Natural killer cell (primary cell): ENCODE data around the gene MC2R. TPM values are rescaled to one million over a fixed set of nuclear protein-coding genes. Genes with fewer than 3 reads are reported as not detected.
"Not testable (repeated sequence)": the region's sequence is repeated elsewhere in the genome, so short reads cannot be mapped to it uniquely, and the experiment has no call there.

ENCODE experiments used
- ATAC-seq, 3 donors: fragments of 150-1000 bp in 2 of 3; fragments of 200-7000 bp in 1 of 3; cut with Tn5 transposase; 1 replicate in 1 of 3; 2 replicates in 2 of 3; pipeline ENCODE4 v1.10.0; 2021; ENCODE audit warnings: mild to moderate bottlenecking in 2 of 3, moderate library complexity in 2 of 3
- DNase-seq, 2 donors: peaks; one replicate each; pipeline versions ENCODE4 v3.0.0 to v3.0.0-alpha.2; 2013 to 2021; ENCODE audit warnings: mixed read lengths in 1 of 2
- H3K27ac ChIP-seq: one replicate; pipeline ENCODE4 v1.5.1; 2013; ENCODE audit warnings: mild to moderate bottlenecking, low read length
- H3K27me3 ChIP-seq: one replicate; pipeline ENCODE4 v1.6.1; 2013; ENCODE audit warnings: low read length; ENCODE audit not compliant: control insufficient read depth, insufficient read depth
- H3K36me3 ChIP-seq: one replicate; pipeline ENCODE4 v1.6.1; 2013; ENCODE audit warnings: low read length; ENCODE audit not compliant: control insufficient read depth, insufficient read depth
- H3K4me1 ChIP-seq: one replicate; pipeline ENCODE4 v1.6.1; 2013; ENCODE audit warnings: low read length; ENCODE audit not compliant: control insufficient read depth, insufficient read depth
- H3K4me3 ChIP-seq: one replicate; pipeline ENCODE4 v1.5.1; 2013; ENCODE audit warnings: low read length
- H3K9me3 ChIP-seq: one replicate; pipeline ENCODE4 v1.6.1; 2013; ENCODE audit warnings: low read length; ENCODE audit not compliant: control insufficient read depth, insufficient read depth
- H3K27ac Mint-ChIP-seq, 2 donors: one replicate each; pipeline ENCODE4 v1.8.0; 2022; ENCODE audit warnings: mild to moderate bottlenecking in 2 of 2, mixed read lengths in 2 of 2, moderate library complexity in 1 of 2
- H3K27me3 Mint-ChIP-seq, 2 donors: one replicate each; pipeline ENCODE4 v1.8.0; 2022; ENCODE audit warnings: low read depth in 2 of 2, mixed read lengths in 2 of 2
- H3K36me3 Mint-ChIP-seq: one replicate; pipeline ENCODE4 v1.8.0; 2022; ENCODE audit warnings: mixed read lengths
- H3K4me1 Mint-ChIP-seq, 2 donors: one replicate each; pipeline ENCODE4 v1.8.0; 2022; ENCODE audit warnings: mixed read lengths in 2 of 2
- H3K4me3 Mint-ChIP-seq: one replicate; pipeline ENCODE4 v1.8.0; 2022; ENCODE audit warnings: mild to moderate bottlenecking, moderate library complexity, mixed read lengths
- H3K9me3 Mint-ChIP-seq, 2 donors: one replicate each; pipeline ENCODE4 v1.8.0; 2022; ENCODE audit warnings: mixed read lengths in 2 of 2
- WGBS: methylation state at CpG from one replicate; pipeline ENCODE4 v1.1.7; 2013; ENCODE audit warnings: missing lambda C conversion rate; ENCODE audit not compliant: insufficient coverage; 5-methylcytosine and 5-hydroxymethylcytosine counted together
- intact Hi-C: fragments of 100-400 bp; cut with micrococcal nuclease; formaldehyde crosslinking; loops from one replicate; pipeline ENCODE4 v1.14.2; 2022
- total RNA-seq, 4 donors: library from RNA; stranded (reverse); fragments of 120-200 nt in 1 of 4; gene quantifications; one replicate each; pipeline versions ENCODE4 v1.2.3 to v1.2.4, GENCODE V29; 2013 to 2022
- TF ChIP-seq, protein P1 (sequence below): fragments of 200-600 bp; IDR thresholded peaks from one replicate; pipeline ENCODE4 v1.8.0; 2022; ENCODE audit warnings: antibody characterized with exemption

Gene MC2R
- total RNA-seq, 3 donors from 2014 or later (not counting 1 experiment from before 2014, with no cell fraction given) = not detected

DNA sequence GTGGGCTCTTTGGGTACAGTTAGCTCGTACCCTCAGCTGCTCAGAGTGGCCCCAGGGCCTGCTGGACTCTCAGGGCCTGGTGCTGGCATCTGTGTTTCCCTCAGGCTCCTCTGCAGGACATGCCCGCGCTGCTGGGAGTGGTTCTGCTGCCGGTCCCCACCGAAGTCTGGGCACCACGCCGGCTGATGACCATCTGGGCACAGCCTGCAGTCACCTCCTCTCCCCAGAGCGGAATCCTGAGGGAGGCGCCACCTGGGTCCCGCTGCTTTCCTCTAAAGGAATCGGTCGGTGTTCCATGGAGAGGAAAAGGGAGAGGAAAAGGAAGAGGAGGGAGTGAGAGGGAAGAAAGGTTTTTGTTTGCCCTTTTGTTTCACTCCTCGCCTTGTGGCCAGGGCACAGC, 43.6 kb downstream of the MC2R start:
- Histone ChIP-seq H3K27ac (no peak overlapping the region), H3K27me3 (peaks cover 2% of the 10 kb centered on the region), H3K36me3 (no peaks in the 10 kb centered on the region), H3K4me3 (no peak overlapping the region), H3K9me3 (no peaks in the 10 kb centered on the region), H3K4me1 (no peaks in the 10 kb centered on the region)
- Mint-ChIP-seq H3K27me3 (peaks cover 14 to 18% of the 10 kb centered on the region in 2 donors), H3K4me3 (no peak overlapping the region), H3K36me3 (no peaks in the 10 kb centered on the region), H3K9me3 (no peaks in the 10 kb centered on the region), H3K4me1 (no peaks in the 10 kb centered on the region), H3K27ac (no peak overlapping the region)
- no peak for DNase-seq
- TF ChIP-seq, protein P1, sequence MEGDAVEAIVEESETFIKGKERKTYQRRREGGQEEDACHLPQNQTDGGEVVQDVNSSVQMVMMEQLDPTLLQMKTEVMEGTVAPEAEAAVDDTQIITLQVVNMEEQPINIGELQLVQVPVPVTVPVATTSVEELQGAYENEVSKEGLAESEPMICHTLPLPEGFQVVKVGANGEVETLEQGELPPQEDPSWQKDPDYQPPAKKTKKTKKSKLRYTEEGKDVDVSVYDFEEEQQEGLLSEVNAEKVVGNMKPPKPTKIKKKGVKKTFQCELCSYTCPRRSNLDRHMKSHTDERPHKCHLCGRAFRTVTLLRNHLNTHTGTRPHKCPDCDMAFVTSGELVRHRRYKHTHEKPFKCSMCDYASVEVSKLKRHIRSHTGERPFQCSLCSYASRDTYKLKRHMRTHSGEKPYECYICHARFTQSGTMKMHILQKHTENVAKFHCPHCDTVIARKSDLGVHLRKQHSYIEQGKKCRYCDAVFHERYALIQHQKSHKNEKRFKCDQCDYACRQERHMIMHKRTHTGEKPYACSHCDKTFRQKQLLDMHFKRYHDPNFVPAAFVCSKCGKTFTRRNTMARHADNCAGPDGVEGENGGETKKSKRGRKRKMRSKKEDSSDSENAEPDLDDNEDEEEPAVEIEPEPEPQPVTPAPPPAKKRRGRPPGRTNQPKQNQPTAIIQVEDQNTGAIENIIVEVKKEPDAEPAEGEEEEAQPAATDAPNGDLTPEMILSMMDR = no peak
- 59% methylated on average over 13 of the region's 13 CpGs for WGBS
- intact Hi-C loops = no loop called here
- no peak for ATAC-seq

DNA sequence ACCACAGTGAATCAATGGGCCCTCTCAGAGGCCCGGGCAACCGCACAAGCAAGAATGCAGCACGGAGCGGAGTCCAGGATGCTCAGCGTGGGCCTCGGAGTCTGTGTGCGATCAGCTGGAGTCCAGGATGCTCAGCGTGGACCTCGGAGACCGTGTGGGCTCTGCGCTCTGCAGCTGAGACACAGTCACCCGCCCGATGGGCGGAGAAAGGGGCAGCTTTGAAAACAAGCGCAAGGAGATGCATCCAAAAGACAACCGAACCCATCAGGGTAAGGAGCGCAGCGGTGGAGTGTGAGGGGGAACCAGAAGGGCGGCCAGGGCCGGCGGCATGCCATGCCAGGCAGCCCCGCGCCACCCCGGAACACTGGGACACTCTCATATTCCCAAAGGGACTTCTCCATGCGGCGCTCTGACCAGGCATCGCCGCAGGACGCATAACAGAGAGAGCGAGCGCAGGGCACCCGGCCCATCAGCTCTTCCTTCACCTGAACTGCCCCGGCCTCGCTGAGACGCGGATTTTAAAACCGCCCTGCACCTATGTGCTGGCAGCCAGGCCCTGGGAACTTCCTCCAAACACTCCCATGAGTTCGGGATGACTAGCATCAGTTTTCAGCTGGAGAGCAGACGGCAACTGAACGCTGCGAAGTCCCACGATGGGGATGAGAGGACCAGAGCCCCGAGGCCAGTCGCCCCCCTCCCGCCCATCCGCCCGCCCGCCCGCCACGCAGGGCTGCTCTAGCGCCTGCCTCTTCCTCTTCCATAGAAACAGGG, 46.6 kb downstream of the MC2R start:
- Mint-ChIP-seq H3K9me3 (no peaks in the 10 kb centered on the region), H3K36me3 (no peaks in the 10 kb centered on the region), H3K27ac (no peak overlapping the region), H3K27me3 (peaks cover 16 to 18% of the 10 kb centered on the region in 2 donors), H3K4me3 (no peak overlapping the region), H3K4me1 (no peaks in the 10 kb centered on the region)
- WGBS = 7% methylated on average over 45 of the region's 51 CpGs
- H3K4me1 ChIP-seq = no peaks in the 10 kb centered on the region
- H3K36me3 ChIP-seq = no peaks in the 10 kb centered on the region
- no peak for DNase-seq
- TF ChIP-seq, protein P1 = no peak
- ATAC-seq = no peak
- no peaks in the 10 kb centered on the region for H3K9me3 ChIP-seq
- no peak overlapping the region for H3K27ac ChIP-seq
- no peak overlapping the region for H3K4me3 ChIP-seq
- intact Hi-C loops = no loop called here
- H3K27me3 ChIP-seq = peaks cover 2% of the 10 kb centered on the region

DNA sequence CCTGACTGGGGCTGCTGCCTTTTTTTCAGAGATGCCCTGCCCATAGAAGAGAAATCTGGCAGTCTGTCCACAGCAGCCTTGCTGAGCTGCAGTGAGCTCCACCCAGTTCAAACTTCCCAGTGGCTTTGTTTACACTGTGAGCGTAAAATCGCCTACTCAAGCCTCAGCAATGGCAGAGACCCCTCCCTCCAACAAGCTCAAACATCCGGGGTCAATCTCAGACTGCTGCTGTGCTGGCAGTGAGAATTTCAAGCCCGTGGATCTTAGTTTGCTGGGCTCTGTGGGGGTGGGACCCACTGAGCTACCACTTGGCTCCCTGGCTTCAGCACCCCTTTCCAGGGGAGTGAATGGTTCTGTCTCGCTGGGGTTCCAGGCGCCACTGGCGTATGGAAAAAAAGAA, 52.4 kb downstream of the MC2R start:
- not testable (repeated sequence) for H3K27me3 Mint-ChIP-seq

DNA sequence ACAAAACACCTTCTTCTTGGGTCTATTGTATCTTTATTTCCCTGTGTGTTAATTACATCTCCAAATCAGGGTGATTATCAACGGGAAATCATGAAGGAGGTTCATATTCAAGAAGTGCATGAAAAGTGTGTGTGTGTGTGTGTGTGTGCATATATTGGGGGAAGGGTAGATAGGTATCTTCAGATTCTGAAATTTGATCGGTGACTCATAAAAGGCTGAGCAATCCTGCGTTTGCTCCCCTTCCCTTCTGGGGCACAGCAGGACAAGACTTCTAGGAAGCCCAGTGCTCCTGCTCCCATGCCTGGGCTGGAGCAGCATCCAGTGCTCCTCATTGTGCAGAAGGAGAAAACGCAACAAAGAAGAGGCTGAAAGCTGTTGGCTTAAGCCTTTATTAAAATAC, 65.5 kb downstream of the MC2R start:
- H3K4me1 Mint-ChIP-seq = no peaks in the 10 kb centered on the region
- peaks cover 3 to 14% of the 10 kb centered on the region in 2 donors for H3K9me3 Mint-ChIP-seq
- Histone ChIP-seq H3K9me3 (peaks cover 11% of the 10 kb centered on the region), H3K27me3 (no peaks in the 10 kb centered on the region), H3K4me1 (no peaks in the 10 kb centered on the region), H3K36me3 (no peaks in the 10 kb centered on the region), H3K27ac (no peak overlapping the region), H3K4me3 (no peak overlapping the region)
- no peak for DNase-seq
- no peak overlapping the region for H3K4me3 Mint-ChIP-seq
- ATAC-seq = no peak
- TF ChIP-seq, protein P1 = no peak
- H3K27me3 Mint-ChIP-seq = no peaks in the 10 kb centered on the region
- H3K36me3 Mint-ChIP-seq = no peaks in the 10 kb centered on the region
- 90% methylated on average over 3 of the region's 4 CpGs for WGBS
- intact Hi-C loops = no loop called here
- H3K27ac Mint-ChIP-seq = no peak overlapping the region

More for the DNA sequence above, 52.4 kb downstream of the MC2R start:
- H3K4me3 Mint-ChIP-seq, H3K4me1 Mint-ChIP-seq, ATAC-seq, H3K36me3 ChIP-seq, DNase-seq, H3K4me1 ChIP-seq, H3K27ac Mint-ChIP-seq, H3K27me3 ChIP-seq, H3K9me3 Mint-ChIP-seq, H3K4me3 ChIP-seq, intact Hi-C loops, H3K9me3 ChIP-seq, H3K36me3 Mint-ChIP-seq, H3K27ac ChIP-seq: not testable (repeated sequence)
- 69% methylated on average over 7 of the region's 7 CpGs for WGBS
